HG03108 (cell line): ENCODE results near the gene SEPSECS.
"Not testable (repeated sequence)": the region's sequence is repeated elsewhere in the genome, so short reads cannot be mapped to it uniquely, and the experiment has no call there.

Experiments used
- ATAC-seq: cut with Tn5 transposase; IDR thresholded peaks from one replicate; pipeline ENCODE4 v1.9.1; 2021; ENCODE audit warnings: moderate library complexity; ENCODE audit not compliant: unreplicated experiment

SEPSECS gene

DNA sequence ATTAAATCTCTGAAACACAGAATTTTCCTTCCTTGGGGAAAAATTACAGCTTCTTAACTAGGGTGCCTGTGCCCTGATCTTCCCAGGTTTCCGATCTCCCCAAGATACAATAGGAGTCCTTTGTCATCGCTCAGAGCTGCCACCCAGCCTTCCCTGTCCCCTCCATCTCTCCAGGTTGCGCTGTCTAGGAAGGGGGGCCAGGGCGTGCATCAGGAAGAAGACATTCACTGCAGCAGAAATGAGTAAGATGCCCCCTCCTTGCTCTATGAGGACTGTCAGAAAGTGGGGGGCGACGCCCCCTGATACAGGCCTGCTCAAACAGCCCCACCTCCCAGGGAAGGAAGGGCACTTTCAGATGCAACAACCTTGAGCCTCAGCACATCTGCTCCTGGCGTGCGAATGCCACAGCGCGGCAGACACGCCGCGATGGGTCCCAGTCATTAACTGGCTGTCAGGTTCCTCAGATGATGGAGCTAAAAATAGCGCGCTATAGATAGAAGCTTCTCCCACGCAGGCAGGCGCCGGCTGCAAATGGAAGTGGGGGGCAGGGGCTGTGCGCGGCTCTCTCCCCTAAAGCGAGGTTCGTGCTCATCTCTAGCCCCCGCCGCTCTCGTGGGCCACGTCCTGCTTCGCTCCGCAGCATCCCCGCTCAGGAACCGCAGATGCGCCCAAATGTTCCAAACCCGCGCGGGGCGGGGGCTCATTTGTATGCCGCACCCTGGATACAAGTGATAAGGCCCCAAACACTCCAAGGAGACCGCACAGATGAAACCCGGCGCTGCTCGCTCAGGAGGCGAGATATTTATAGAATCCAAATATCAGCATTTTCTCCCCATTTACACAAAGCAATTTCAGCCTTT lies 71.9 kb downstream of the SEPSECS start:
- ATAC-seq: peak; percentile 74

DNA sequence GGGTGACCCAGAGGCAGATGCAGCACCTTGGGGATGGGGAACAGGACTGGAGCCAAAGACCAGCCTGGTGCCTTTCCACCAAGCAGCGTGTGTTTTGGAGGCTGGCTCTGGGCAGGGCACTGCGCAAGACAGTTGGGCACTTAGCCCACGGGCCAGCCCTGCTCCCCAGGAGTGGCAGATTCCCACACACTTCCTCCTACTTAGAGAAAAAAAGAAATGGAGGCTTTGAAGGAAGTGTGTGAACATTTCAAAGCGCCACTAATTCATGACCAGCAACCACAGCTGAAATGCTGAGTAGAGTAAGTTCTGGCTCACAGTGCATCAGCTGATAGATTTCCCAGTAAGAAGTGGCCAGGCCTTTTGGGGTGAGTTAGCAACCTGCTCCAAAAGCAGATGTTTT lies 74.6 kb downstream of the SEPSECS start:
- ATAC-seq: no peak

DNA sequence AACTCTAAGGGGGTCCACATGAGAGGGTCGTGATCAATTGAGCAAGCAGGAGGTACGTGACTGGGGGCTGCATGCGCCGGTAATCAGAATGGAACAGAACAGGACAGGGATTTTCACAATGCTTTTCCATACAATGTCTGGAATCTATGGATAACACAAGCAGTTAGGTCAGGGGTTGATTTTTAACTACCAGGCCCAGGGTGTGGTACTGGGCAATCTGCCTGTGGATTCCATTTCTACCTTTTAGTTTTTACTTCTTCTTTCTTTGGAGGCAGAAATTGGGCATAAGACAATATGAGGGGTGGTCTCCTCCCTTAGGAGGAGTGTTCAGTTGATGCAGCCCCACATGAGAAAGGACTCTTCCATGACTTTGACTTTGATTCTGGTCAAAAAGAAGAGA lies 76.8 kb downstream of the SEPSECS start:
- not testable (repeated sequence) for ATAC-seq

DNA sequence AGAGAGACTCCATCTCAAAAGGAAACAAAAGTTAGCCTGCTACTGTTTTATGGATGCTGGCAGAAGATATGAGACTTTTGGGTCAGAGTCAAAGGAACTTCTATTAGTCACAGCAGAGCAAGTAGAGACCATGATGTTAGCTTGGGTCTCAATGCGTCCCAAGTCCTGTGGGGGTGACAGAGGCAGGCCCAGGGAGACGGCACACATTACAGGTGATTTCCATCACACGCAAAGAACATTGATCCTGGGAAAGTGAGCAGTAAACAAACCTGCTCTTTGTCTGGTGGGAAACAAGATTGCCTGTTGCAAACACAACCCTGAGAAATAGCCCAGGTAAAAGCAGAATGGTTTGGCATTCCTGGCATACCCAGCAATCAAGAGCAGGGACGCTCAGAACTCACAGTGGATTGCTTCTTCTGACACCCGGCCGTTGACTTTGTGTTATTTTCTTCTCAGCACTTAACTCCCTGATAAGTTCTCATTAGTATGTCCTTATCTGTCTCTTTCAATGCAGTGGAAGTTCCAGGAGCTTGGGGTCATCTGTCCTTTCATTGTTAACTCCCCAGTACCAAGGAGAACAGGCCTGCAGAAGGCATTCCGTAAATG lies 78.3 kb downstream of the SEPSECS start:
- ATAC-seq: no peak

DNA sequence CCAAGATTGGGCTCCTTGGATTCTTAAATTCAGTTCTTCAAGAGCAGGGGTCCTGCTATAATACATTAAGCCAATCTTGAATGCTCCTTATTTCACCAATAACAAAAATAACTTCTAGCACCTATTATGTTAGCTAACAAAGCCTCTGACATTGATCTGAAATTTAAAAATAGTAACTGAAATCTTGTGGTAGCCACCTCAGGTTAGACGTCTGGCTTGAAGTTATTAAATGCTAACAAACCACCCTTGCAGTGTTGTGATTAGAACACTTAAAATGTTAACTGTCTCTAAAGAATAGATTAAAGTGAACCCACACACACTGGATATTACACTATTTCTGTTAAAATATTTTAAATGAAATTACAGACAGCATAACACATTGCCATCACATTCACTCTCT lies 79.7 kb downstream of the SEPSECS start:
- ATAC-seq: no peak

DNA sequence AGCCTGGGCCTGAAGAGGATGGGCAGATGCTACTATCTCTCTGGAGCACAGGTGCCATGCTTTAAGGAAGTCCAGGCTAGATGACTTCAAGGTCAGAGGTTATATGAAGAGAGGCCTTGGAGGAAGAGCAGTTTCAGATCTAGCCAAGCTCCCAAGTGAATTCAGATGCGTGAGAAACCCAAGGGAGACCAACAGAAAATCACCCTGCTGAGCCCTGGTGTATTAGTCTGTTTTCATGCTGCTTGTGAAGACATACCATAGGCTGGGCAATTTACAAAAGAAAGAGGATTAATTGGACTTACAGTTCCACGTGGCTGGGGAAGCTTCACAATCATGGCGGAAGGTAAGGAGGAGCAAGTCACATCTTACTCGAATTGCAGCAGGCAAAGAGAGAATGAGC lies 81.7 kb downstream of the SEPSECS start:
- ATAC-seq: no peak

DNA sequence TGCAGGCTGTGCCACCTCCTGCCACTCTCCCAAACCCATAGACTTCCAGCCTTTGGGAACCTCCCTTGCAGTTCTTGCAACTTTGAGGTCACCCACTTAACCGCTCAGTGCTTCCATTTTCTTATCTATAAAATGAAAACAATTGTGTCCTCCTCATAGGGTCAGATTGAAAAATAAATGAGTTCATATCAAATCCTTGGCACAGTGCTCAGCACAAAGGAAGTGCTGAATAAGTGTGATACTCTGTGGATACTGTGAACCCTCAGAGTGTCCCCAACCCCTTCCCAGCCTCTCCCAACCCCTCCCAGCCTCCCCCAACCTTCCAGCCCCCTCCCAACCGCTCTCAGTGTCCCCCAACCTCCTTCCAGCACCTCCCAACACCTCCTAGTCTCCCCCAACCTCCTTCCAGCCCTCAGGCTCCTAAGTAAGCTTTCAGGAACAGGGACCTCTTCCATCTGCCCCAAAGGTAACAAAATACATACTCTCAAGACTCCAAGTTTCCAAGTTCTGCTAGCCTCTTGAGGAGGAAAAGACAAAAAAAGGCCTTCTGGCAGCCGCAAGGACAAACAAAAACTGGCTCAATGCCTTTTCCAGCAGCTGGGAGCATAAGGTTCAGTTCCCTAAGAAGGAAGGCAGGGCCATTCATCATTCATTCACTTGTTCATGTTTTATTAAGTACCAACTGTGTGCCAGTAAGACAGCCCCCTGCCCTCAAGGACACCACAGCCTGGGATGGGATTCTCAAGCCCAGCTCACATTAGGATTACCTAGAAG lies 83.4 kb downstream of the SEPSECS start:
- no peak for ATAC-seq

DNA sequence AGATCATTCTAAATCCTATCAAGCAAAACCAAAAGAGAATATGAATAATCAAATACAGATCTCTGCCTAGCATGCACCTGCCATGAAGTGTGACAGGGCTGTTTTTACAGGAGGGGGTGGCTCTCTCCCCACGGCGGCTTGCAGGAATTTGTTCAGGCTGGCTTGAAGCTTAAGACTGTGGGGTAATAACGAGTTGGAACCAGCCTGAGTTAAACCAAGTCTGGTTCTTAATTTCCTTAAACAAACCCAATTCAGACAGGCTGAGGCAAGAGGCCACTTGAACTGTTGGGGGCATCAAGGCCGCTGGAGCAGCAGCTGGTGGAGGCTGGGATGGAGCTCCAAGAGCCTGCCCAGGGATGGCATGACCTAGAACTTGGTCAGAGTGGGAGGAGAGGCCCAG lies 84.4 kb downstream of the SEPSECS start:
- no peak for ATAC-seq

DNA sequence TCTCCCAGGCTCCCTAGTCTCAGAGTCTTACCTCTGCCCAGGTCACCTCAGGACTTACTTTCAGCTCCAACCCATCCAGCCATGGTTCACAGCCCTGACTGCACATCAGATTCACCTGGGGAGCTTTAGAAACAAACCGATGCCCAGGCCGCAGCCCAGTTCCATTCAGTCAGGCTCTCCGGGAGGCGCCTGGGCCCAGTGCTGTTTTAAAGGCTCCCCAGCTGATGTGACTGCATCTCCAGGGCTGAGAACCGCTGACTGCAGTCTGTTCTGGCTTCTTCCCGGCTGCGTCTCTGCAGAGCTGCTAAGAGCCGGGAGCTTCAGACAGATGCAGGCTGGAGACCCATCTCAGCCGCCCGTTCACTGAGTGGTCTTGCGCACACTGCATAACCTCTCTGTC lies 85.1 kb downstream of the SEPSECS start:
- no peak for ATAC-seq

DNA sequence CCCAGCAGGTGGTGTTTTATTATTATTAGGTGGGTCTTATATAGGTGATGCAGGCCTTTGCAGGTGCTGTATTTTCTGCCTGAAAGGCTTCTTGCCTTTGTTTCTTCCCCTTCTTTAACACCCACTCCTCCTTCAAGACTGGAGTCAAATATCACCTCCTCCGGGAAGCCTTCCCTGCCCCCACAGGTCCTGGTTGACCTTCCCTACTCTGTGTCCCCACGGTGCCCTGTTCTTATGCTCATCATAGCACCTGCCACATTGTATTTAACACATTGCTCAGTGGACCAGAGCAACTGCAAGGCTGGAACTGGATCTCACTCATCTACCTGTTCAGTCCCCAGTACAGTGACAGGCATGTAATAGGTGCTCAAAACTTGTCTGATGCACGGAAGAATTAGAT lies 89.7 kb downstream of the SEPSECS start:
- ATAC-seq: no peak
